ENCODE measurements around the gene VCL.

VCL gene

GRCh38 chr10:74086317-74086716, 88.4 kb downstream of the VCL start:
- DNase-seq (ENCODE audit: low spot score) = no peak
- TF ChIP-seq, protein P1, sequence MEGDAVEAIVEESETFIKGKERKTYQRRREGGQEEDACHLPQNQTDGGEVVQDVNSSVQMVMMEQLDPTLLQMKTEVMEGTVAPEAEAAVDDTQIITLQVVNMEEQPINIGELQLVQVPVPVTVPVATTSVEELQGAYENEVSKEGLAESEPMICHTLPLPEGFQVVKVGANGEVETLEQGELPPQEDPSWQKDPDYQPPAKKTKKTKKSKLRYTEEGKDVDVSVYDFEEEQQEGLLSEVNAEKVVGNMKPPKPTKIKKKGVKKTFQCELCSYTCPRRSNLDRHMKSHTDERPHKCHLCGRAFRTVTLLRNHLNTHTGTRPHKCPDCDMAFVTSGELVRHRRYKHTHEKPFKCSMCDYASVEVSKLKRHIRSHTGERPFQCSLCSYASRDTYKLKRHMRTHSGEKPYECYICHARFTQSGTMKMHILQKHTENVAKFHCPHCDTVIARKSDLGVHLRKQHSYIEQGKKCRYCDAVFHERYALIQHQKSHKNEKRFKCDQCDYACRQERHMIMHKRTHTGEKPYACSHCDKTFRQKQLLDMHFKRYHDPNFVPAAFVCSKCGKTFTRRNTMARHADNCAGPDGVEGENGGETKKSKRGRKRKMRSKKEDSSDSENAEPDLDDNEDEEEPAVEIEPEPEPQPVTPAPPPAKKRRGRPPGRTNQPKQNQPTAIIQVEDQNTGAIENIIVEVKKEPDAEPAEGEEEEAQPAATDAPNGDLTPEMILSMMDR (IDR thresholded peaks at IDR 0.05; ENCODE audit: extremely low read depth, missing control alignments) = no peak

GRCh38 chr10:74088722-74089121, 90.8 kb downstream of the VCL start:
- TF ChIP-seq, protein P1 (IDR thresholded peaks at IDR 0.05; ENCODE audit: extremely low read depth, missing control alignments) = no peak

GRCh38 chr10:74092372-74092771, 94.5 kb downstream of the VCL start:
- TF ChIP-seq, protein P1 (IDR thresholded peaks at IDR 0.05; ENCODE audit: extremely low read depth, missing control alignments) = no peak
- DNase-seq (ENCODE audit: low spot score) = no peak

More at GRCh38 chr10:74088722-74089121, 90.8 kb downstream of the VCL start:
- DNase-seq (ENCODE audit: low spot score) = no peak

- DNase-seq (ENCODE audit: low spot score) = no peak
- TF ChIP-seq, protein P1 (IDR thresholded peaks at IDR 0.05; ENCODE audit: extremely low read depth, missing control alignments) = no peak
Observed at GRCh38 chr10:74093530-74094164, 95.7 kb downstream of the VCL start.

- DNase-seq (ENCODE audit: low spot score) = no peak
- TF ChIP-seq, protein P1 (IDR thresholded peaks at IDR 0.05; ENCODE audit: extremely low read depth, missing control alignments) = no peak
Observed at GRCh38 chr10:74094231-74094630, 96.3 kb downstream of the VCL start.

- TF ChIP-seq, protein P1 (IDR thresholded peaks at IDR 0.05; ENCODE audit: extremely low read depth, missing control alignments) = no peak
- DNase-seq (ENCODE audit: low spot score) = peak; percentile 61
Observed at GRCh38 chr10:74096777-74097176, 98.9 kb downstream of the VCL start.

DNA sequence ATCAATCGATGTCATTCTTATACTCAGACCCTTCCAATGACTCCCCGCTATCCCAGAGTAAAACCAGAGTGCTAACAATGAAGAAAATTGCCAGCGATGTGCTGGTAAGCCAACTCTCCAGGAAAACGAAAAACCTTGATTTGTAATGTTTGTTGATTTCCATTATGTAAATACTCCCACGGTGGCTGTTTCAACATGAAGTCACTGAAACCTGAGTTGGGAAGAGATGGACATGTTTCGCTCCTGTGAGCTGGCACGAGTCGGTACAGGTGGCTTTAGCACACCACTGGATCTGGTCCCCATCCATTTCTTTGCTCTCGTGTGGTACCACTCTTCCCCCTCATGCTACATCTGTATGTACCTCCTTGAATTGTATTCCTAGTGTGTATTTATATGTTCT, 99.9 kb downstream of the VCL start:
- TF ChIP-seq, protein P1 (IDR thresholded peaks at IDR 0.05; ENCODE audit: extremely low read depth, missing control alignments) = no peak
- no peak for DNase-seq (ENCODE audit: low spot score)
